K562 (cell line): ENCODE measurements around the gene VAPB. TPM values are rescaled to one million over a fixed set of nuclear protein-coding genes. Genes with fewer than 3 reads are reported as not detected.

Experiments used
- ATAC-seq: fragments of 200-7000 bp; cut with Tn5 transposase; 3 replicates; pipeline ENCODE4 v1.9.1; 2020; ENCODE audit warnings: moderate library complexity
- BruUV-seq: library from RNA; stranded (reverse); fragments of 400-500 nt; replicated peaks from 2 replicates; lab custom pipeline; 2021; lab: Mats Ljungman, UMichigan
- CTCF ChIA-PET: fragments of 300-600 bp; formaldehyde crosslinking; extraction: SDS; loops from one replicate; lab custom pipeline; 2021; ENCODE audit warnings: low intra/inter-chr PET ratio; lab: Yijun Ruan, JAX
- POLR2A ChIA-PET: fragments of 300-600, 350-650 bp; sonication (Branson Sonifier 250); formaldehyde crosslinking; extraction: SDS; loops from one replicate; lab custom pipeline; 2021; ENCODE audit warnings: antibody characterized with exemption, inconsistent platforms; lab: Yijun Ruan, JAX
- DNase-seq, 4 experiments: peaks; one replicate each; pipeline versions ENCODE4 v3.0.0 to v3.0.0-alpha.2; 2011 to 2018; ENCODE audit warnings: low spot score in 3 of 4, mixed read lengths in 3 of 4; ENCODE audit errors: extremely low read depth in 1 of 4
- FAIRE-seq: peaks from 2 replicates; lab custom pipeline; 2011; peaks lifted over from hg19 to GRCh38; lab: Jason Lieb, UNC
- H2AFZ ChIP-seq: 2 replicates; pipeline ENCODE4 v1.6.0; 2011; ENCODE audit warnings: low read depth, low read length, control low read depth, inconsistent platforms
- H3K27ac ChIP-seq: fragments of 200-600 bp; 3 replicates; pipeline ENCODE4 v1.8.0; 2011; ENCODE audit warnings: low read depth, mild to moderate bottlenecking, control low read depth, inconsistent platforms, low read length, moderate library complexity, mixed read lengths; ENCODE audit errors: extremely low read depth
- H3K27me3 ChIP-seq, 2 experiments: fragments of 300-600 bp in 1 of 2; 2 replicates in 1 of 2; 3 replicates in 1 of 2; pipeline versions ENCODE4 v1.6.0 to v1.8.0; 2011; ENCODE audit warnings: inconsistent platforms in 2 of 2, low read length in 2 of 2, mild to moderate bottlenecking in 1 of 2, mixed read lengths in 1 of 2, moderate library complexity in 1 of 2; ENCODE audit not compliant: control insufficient read depth in 2 of 2, insufficient read depth in 2 of 2
- H3K36me3 ChIP-seq: fragments of 300-600 bp; 3 replicates; pipeline ENCODE4 v1.8.0; 2011; ENCODE audit warnings: mild to moderate bottlenecking, low read length, inconsistent platforms; ENCODE audit not compliant: control insufficient read depth, insufficient read depth
- H3K4me1 ChIP-seq, 2 experiments: fragments of 200-600 bp in 1 of 2; replicated peaks in 1 of 2; 2 replicates in 1 of 2; 3 replicates in 1 of 2; pipeline versions ENCODE4 v1.5.1 to v1.8.0; 2011; ENCODE audit warnings: inconsistent platforms in 2 of 2, low read length in 2 of 2, mild to moderate bottlenecking in 1 of 2, mixed read lengths in 1 of 2, moderate library complexity in 1 of 2; ENCODE audit not compliant: control insufficient read depth in 2 of 2, insufficient read depth in 2 of 2
- H3K4me2 ChIP-seq: 2 replicates; pipeline ENCODE4 v1.6.1; 2011; ENCODE audit warnings: low read length, control low read depth, inconsistent platforms, mixed read lengths; ENCODE audit not compliant: insufficient read depth
- H3K4me3 ChIP-seq: fragments of 200-600 bp; sonication (generic), shearing (Covaris generic); 2 replicates; pipeline ENCODE4 v1.5.1; 2016; ENCODE audit warnings: control low read depth, inconsistent platforms
- H3K79me2 ChIP-seq: fragments of 200-600 bp; 3 replicates; pipeline ENCODE4 v1.8.0; 2011; ENCODE audit warnings: low read length, inconsistent platforms; ENCODE audit not compliant: control insufficient read depth, insufficient read depth
- H3K9ac ChIP-seq, 2 experiments: 2 replicates each; pipeline versions ENCODE4 v1.6.0 to v1.6.1; 2011; ENCODE audit warnings: low read depth in 2 of 2, low read length in 2 of 2, control low read depth in 1 of 2, inconsistent platforms in 1 of 2, mild to moderate bottlenecking in 1 of 2, mixed read lengths in 1 of 2; ENCODE audit not compliant: insufficient read depth in 1 of 2
- H3K9me1 ChIP-seq: one replicate; pipeline ENCODE4 v1.6.0; 2011; ENCODE audit warnings: inconsistent platforms, mild to moderate bottlenecking, low read length, moderate library complexity; ENCODE audit not compliant: control insufficient read depth, insufficient read depth
- H3K9me3 ChIP-seq: replicated peaks from 2 replicates; pipeline ENCODE4 v1.5.1; 2011; ENCODE audit warnings: low read depth, low read length, inconsistent platforms; ENCODE audit not compliant: control insufficient read depth, insufficient read depth
- H4K20me1 ChIP-seq: replicated peaks from 2 replicates; pipeline ENCODE4 v1.6.1; 2011; ENCODE audit warnings: low read length, inconsistent platforms, mixed read lengths; ENCODE audit not compliant: control insufficient read depth, insufficient read depth
- WGBS: fragments of 100-300 bp; shearing (Covaris generic); methylation state at CpG from one replicate; pipeline ENCODE4 v1.1.6; 2016; ENCODE audit warnings: low coverage, mixed read lengths; ENCODE audit not compliant: insufficient coverage; ENCODE audit errors: missing lambda C conversion rate; 5-methylcytosine and 5-hydroxymethylcytosine counted together
- in situ Hi-C: fragments of 300-500 bp; cut with MboI; formaldehyde crosslinking; loops from 4 replicates; pipeline ENCODE4 v1.15.0; 2018; ENCODE audit warnings: inconsistent platforms, mixed read lengths
- intact Hi-C: fragments of 100-400 bp; cut with micrococcal nuclease; formaldehyde crosslinking; loops from 2 replicates; pipeline ENCODE4 v1.14.2; 2022
- polyA plus RNA-seq, 8 experiments: library from polyadenylated mRNA; depleted of rRNA in 4 of 8; stranded (reverse) in 5 of 8; unstranded in 3 of 8; fragments of >200 nt; fragmentation: Nextera tagmentation in 2 of 8; fragmentation: Illumina TruSeq in 1 of 8; extraction: Ambion mirVana in 2 of 8; extraction: Trizol in 1 of 8; gene quantifications; 2 replicates each; pipeline versions ENCODE4 v1.2.1 to v1.2.3, GENCODE V29; 2011 to 2014; ENCODE audit warnings: inconsistent platforms in 1 of 8, missing spikeins in 1 of 8
- total RNA-seq, 7 experiments: library from RNA; depleted of rRNA in 6 of 7; stranded (reverse); fragments of >200 nt in 6 of 7; fragmentation: Illumina TruSeq in 2 of 7; extraction: Trizol in 2 of 7; gene quantifications; 2 replicates each; pipeline versions ENCODE4 v1.2.1 to v1.2.3, GENCODE V29; 2011 to 2021; ENCODE audit warnings: low replicate concordance in 1 of 7
- TF ChIP-seq, protein P1 (sequence below), 3 experiments: fragments of 200-800 bp in 1 of 3; fragments of 250-450 bp in 1 of 3; fragments of 450-650 bp in 1 of 3; sonication (Bioruptor Pico) in 1 of 3; sonication (Bioruptor generic) in 1 of 3; formaldehyde crosslinking in 1 of 3; IDR thresholded peaks; 2 replicates each; pipeline versions ENCODE4 v1.6.1 to v1.8.0; 2016 to 2022; ENCODE audit warnings: mild to moderate bottlenecking in 2 of 3, missing genetic modification characterization in 2 of 3, missing compliant biosample characterization in 1 of 3, moderate library complexity in 1 of 3
- TF ChIP-seq, protein P2 (sequence below): sonication (generic); formaldehyde crosslinking; IDR thresholded peaks from 2 replicates; pipeline ENCODE4 v1.8.0; 2022; ENCODE audit warnings: mild to moderate bottlenecking, missing genetic modification reagents
- TF ChIP-seq, protein P3 (sequence below): sonication (generic); formaldehyde crosslinking; IDR thresholded peaks from 2 replicates; pipeline ENCODE4 v1.8.0; 2022; ENCODE audit warnings: mild to moderate bottlenecking, missing genetic modification reagents, borderline replicate concordance

The VAPB gene
- total and polyA plus RNA-seq, 9 of the 15 experiments (the other 6 are each of a cell fraction or from before 2014, with no cell fraction given): 3.4 to 51.0 (median 27.9) TPM

DNA sequence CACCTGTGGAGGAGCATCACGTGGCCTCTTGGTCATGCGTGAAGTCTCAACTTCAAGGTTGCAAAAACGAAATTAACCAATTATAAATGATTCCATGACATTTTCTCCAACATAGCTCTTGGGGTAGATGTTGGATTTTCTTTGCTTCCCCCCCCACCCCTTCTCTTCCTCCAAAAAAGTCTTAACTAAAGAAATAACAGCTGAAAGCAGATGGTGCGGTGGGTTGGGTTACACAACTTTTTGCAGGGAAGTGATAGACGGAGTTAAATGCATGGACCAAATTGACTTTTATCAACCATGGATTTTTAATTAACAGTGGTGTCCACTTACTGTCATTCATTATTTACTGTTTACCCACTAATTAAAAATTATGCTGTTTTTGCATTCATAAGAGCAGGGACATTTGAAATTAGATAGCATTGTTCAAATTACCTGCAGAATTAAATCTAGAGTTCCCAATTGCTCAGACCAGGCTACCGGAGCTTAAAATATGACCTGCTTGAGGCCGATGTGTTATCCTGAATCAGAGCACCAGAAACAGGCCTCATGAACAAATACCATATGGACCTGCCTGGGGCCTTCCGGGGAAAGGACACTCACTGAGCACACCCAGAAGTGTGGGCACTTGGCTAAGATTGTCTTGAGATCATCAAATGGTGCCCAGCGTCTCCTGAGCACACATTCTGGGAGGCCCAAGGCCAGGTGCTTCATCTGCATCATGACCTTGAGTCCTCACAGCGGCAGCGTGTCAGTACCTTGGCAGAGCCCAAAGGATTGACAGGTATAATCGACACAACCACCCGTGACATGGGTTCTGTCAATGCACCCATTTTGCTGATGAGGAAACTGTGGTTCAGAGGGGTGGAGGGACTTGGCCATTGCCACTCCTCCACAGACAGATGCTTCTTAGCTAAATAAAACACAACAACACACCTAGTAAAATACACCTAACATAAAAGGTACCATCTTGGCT, 84.7 kb downstream of the VAPB start:
- Histone ChIP-seq H3K9me1 (no peaks in the 10 kb centered on the region), H3K27ac (no peak overlapping the region), H4K20me1 (no peaks in the 10 kb centered on the region)
- TF ChIP-seq, protein P1, sequence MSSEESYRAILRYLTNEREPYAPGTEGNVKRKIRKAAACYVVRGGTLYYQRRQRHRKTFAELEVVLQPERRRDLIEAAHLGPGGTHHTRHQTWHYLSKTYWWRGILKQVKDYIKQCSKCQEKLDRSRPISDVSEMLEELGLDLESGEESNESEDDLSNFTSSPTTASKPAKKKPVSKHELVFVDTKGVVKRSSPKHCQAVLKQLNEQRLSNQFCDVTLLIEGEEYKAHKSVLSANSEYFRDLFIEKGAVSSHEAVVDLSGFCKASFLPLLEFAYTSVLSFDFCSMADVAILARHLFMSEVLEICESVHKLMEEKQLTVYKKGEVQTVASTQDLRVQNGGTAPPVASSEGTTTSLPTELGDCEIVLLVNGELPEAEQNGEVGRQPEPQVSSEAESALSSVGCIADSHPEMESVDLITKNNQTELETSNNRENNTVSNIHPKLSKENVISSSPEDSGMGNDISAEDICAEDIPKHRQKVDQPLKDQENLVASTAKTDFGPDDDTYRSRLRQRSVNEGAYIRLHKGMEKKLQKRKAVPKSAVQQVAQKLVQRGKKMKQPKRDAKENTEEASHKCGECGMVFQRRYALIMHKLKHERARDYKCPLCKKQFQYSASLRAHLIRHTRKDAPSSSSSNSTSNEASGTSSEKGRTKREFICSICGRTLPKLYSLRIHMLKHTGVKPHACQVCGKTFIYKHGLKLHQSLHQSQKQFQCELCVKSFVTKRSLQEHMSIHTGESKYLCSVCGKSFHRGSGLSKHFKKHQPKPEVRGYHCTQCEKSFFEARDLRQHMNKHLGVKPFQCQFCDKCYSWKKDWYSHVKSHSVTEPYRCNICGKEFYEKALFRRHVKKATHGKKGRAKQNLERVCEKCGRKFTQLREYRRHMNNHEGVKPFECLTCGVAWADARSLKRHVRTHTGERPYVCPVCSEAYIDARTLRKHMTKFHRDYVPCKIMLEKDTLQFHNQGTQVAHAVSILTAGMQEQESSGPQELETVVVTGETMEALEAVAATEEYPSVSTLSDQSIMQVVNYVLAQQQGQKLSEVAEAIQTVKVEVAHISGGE (CRISPR knock-in tag; IDR thresholded peaks at IDR 0.05): peak in 1 of 3 experiments; percentile 9; a peak in 1 of 6 replicates
- TF ChIP-seq, protein P2, sequence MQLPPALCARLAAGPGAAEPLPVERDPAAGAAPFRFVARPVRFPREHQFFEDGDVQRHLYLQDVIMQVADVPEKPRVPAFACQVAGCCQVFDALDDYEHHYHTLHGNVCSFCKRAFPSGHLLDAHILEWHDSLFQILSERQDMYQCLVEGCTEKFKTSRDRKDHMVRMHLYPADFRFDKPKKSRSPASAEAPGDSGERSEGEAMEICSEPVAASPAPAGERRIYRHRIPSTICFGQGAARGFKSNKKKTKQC (CRISPR knock-in tag): no peak
- TF ChIP-seq, protein P3, sequence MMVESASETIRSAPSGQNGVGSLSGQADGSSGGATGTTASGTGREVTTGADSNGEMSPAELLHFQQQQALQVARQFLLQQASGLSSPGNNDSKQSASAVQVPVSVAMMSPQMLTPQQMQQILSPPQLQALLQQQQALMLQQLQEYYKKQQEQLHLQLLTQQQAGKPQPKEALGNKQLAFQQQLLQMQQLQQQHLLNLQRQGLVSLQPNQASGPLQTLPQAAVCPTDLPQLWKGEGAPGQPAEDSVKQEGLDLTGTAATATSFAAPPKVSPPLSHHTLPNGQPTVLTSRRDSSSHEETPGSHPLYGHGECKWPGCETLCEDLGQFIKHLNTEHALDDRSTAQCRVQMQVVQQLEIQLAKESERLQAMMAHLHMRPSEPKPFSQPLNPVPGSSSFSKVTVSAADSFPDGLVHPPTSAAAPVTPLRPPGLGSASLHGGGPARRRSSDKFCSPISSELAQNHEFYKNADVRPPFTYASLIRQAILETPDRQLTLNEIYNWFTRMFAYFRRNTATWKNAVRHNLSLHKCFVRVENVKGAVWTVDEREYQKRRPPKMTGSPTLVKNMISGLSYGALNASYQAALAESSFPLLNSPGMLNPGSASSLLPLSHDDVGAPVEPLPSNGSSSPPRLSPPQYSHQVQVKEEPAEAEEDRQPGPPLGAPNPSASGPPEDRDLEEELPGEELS (CRISPR knock-in tag): no peak
- TF ChIP-seq, all 486 proteins: peak for 1
- Histone ChIP-seq H3K4me1 (peaks cover 0 to 7% of the 10 kb centered on the region in 2 experiments; a peak in 2 of 5 replicates), H3K4me3 (no peak overlapping the region), H3K79me2 (no peaks in the 10 kb centered on the region), H3K36me3 (no peaks in the 10 kb centered on the region), H3K27me3 (peaks cover 11 to 45% of the 10 kb centered on the region in 2 experiments; a peak in 4 of 5 replicates), H3K9ac (no peak overlapping the region), H2AFZ (no peak overlapping the region), H3K4me2 (no peak overlapping the region), H3K9me3 (no peaks in the 10 kb centered on the region)
- ATAC-seq (no peak), FAIRE-seq (no peak), DNase-seq (no peak)
- POLR2A ChIA-PET: interaction anchor here (0.6 kb wide), 1 partner anchor 141 kb away, joined by 3 read pairs; no protein-coding TSS in a partner anchor
- in situ Hi-C loops (loop anchor here (10.0 kb wide), 1 partner anchor 351 kb away; no protein-coding TSS in a partner anchor), intact Hi-C loops (no loop called here)
- WGBS: 12% methylated on average over 13 of the region's 13 CpGs
- CTCF ChIA-PET: no interaction called here
- no TSS peak for BruUV-seq
